GM19328 (cell line): Measurements from ENCODE around the gene IGLON5.
A peak's percentile ranks its signal among the peaks of the same experiment; 100 is the strongest.

Experiments
- ATAC-seq: cut with Tn5 transposase; IDR thresholded peaks from one replicate; pipeline ENCODE4 v1.9.1; 2021; ENCODE audit warnings: mild to moderate bottlenecking, moderate library complexity; ENCODE audit not compliant: unreplicated experiment

IGLON5 gene

DNA sequence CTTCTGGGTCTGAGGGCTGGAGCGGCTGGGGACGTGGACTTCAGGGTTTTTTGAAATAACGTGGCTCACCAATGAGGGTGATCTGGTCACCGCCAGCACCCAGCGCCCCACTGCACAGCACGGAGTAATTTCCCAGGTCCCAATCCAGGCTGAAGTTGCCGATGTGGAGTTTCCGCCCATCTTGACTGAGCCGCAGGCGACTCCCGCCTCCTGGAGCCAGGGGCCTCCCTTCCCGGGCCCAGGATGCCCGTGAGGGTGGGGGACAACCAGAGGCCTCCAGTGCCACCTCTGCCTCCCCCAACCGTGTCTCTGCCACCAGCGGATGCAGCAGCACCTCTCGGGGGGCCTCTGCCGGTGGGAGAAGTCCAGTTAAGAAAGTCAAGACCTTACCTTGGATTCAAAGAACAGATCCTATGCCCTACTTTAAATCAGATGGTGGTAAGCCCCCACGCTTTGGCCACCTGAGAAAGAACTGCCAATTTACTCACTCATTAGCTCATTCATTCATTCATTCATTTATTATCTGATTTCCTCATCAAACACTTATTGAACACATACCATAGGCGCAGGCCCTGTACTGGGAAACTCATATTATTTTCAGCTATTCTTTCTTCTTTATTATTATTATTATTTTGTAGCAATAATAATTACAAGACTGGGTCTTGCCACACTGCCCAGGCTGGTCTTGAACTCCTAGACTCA is 26.6 kb downstream of the IGLON5 start:
- no peak for ATAC-seq

DNA sequence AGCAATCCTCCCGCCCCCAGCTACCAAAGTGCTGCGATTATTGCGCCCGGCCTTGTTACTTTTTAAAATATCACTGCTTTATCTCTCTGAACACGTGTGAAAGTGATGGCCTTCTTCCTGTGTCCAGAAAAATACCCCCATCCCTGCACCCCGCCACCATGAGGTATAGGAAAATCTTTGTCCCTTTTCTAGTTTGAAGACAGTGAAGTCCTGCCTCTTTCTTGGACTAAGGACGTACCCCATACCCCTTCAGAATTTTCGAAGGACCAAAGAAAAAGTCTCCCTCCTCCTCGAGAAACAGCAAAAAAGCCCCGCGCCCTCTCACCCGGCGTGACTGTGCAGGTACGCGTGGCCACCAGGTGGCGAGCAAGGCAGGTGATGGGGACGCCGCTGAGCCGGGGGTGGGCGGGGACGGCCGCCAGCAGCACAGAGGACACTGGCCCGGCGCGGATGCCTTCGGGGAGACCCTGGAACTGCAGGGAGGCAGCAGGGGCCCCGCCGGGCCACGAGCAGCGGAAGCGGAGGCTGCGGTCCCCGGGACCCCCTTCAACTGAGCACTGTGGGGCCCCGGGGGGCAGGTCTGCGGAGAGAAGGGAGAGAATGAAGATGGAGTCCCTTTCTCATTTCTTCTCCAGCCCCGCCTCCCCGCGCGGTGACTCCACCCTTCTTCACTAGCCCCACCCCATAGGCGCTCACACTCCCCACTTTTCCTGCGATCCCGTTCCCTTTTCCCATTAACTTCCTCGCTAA is 27.3 kb downstream of the IGLON5 start:
- peak; percentile 52 for ATAC-seq

DNA sequence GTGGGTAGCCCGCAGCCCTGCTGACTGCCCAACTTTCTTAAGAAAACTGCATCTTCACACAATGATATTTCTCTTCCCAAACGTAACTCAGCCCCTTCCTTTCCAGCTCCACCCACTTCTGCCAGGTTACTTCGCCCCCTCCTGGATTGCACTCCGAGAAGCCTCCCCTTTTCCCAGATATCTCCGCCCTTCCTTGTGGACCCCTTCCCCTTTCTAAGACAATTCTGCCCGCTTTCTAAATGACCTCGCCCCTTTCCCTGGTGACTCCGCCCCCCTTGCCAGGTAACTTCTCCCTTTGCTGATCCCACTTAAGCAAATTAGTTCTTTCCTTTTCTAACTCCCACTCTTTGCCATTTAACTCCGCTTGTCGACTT is 27.9 kb downstream of the IGLON5 start:
- no peak for ATAC-seq

DNA sequence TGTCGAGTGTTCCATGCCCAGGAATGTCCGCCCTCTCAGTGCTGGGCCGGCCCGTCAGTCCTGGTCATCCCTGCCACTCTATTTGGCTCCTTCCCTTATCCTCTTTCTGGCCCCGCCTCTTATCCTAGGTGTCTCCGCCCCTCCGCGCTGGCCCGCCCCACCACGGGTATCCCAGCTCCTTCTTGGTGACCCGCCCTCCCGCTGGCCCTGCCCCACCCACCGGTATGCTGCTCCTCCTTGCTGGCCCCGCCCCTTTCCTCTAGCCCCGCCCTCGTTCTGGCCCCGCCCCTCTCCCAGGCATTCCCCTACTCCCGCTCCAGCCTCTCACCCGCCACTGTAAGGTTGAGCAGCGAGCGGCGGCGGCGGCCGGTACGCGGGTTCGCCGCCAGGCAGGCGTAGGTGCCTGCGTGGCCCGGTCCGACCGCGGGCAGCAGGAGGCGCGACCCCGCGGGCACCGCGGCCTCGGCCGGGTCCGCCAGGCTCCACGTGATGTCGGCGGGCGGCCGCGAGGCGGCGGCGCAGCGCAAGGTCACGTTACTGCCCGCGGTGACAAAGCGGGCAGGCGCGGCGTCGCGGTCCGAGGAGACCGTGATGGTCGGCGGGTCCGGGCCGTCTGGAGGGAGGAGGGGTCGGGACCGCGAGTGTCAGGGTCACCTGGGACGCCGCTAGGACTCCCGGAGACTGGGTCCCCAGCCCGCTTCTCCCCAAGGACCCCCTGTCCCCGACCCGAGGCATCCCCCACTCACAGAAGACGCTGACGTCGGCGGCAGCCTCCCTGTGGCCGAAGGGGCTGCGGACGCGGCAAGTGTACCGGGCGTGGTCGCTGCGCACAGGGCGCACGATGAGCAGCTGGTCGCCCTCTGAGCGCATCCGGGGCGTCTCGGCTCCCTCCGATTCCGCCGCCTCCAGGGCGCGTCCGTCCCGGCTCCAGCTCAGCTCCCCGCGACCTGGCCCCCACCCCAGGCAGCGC is 28.5 kb downstream of the IGLON5 start:
- no peak for ATAC-seq

DNA sequence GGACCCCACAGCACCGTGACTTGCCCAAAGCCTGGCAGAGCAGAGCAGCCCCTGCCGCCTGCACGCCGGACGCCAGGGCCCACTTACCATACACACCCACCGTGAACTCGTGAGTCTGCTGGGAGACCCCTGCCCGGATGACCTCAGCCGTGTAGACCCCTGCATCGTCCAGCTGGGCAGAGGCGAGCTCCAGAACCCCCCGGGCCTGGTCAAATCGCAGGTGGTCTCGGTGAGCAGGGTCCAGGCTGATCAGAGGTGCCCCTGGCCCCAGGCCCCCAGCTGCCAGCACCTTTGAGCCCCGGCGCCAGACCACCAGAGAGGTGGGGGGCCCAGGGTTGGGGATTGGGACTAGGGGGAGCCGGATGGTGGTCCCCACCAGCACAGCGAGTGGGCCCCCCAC is 29.6 kb downstream of the IGLON5 start:
- no peak for ATAC-seq

DNA sequence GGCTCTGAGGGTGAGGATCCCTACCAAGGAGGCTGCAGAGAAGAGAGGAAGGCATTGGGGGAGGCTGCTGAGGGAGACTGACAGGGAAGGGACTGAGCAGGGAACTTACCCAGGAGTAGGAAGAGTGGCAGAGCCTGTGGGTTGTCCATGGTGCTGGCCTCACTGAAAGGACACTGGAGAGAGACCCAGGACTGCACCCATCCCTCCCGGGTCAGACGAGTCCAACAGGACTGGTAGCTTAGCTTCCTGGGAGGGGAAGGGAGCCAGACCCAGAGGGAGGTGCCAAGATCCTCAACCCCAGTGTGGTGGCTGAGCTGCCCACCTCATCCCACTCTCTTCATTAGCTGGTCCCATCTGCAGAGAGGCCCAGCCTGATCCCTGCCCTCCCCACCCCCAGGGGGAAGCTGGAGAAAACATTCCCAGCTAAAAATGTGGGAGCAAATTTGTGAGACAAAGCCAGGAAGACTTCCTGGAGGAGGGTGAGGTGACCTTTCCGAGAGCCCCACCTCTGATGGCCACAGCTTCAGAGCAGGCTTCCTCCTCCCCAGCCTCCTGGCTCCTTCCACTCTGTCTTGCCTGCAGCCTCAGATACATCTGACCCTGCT is 30.6 kb downstream of the IGLON5 start, which contains the start of gene VSIG10L:
Gene VSIG10L, minus strand, starts transcription at position 164 of the 605 bp plus-strand sequence. Its CDS starts 15 bp downstream, at position 149.
- ATAC-seq: no peak

DNA sequence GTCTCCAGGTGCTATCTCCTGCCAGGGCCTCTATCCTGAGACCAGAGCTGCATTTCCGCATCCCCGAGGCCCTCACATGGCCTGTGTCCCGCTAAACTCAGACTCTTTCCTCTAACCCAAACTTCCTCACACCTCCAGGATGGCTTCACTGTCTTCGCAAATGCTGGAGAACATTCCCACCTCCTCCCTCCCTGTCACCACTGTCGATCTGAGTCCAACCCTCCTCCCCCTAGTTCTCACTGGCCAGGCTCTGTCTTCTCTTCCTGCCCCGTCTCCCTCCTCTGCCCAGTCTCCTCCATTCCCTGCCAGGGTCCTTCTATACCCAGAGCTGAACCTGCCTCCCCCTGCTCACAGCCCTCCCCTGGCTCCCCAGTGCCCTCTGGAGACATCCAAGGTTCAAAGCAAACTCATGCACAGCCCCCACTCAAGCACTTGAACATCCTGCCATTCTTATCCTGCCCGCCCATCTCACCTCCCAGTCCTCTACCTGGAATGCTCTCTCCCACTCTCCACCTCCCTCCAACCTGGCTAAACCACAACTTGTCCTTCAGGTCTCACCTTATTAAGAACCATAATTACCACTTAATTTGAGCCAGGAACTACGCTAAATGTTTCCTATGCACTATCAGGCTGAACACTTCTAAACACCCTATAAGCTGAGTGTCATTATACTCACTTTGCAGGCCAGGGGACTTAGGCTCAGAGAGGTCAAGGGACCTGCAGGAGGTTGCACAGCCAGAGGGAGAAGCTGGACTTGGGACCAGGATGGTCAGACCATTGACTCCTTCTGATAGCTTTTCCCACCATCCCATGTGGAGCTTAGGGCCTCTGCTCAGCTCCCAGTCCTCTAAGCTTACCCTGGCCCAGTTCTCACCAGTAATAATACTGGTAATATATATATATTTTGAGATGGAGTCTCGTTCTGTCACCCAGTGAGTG is 31.5 kb downstream of the IGLON5 start:
- ATAC-seq: no peak

DNA sequence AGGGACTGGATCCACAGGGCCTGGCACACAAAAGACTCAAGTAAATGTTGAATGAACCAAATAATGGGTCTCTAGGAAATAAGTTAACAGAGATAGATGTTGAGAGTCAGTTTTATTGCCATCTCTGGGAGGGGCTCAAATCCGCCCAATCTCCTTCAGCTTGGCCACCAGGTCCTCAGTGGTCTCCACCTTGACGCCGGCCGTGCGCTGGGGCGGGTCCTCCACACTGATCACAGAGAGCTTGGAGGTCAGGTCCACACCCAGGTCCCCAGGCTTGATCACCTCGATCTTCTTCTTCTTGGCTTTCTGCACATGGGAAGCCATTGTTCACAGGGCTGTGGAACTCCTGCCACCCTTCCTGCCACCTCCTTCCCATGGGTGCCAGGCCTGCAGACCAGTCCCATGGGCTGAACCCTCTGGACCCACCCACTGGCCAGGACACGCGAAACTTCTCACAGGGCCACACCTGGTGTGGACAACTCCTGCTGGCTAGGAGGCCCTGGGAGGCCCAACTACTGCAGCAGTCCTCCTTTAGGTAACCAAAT is 33.7 kb downstream of the IGLON5 start:
- ATAC-seq: no peak

DNA sequence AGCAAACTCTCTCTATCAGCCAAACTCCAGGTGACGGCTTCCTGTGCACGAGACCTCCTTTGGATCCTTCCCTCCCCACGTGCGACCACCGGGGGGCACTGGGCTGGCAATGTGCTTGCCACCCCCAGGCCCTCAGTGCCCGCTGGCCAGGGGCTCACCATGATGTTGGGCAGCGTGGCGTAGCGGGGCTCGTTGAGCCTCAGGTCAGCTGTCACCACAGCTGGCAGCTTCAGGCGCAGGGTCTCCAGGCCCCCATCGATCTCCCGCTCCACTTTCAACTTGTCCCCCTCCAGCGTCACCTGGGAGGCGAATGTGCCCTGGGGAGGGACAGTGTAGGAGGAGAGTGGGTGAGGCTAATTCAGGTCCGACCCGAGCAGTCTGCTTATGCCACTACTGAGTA is 35.3 kb downstream of the IGLON5 start:
- ATAC-seq: no peak

DNA sequence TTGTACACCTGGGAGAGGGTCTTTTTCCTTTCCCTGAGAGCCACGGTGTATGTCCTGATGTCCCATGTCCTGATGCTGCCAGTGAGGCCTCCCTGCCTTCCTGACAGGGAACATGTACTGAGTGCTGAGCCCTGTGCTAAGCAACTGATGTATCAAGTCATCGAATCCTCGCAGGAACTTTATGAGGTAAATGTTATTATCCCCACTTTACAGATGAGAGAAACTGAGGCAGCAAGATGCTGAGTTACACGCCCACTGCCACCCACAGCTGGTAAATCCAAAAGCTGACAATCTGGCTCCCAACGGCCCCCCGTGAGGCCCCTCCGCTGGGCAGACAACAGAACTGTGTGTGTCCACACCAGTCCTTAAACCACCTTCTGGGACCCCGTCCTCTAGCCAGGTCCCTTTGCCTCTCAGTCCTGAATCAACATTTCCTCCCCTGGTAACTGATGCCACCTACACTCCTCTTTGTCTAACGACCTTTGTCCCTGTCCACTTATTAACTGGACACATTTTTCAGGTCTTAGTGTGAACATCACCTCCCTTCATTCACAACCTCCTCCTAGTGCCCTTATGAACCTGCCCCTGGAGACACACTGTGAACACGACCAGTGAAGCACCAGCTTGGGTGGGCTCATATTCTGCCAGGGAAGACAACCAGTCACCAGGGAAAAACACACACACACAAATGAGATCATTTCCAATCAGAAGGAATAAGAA is 35.9 kb downstream of the IGLON5 start:
- ATAC-seq: no peak

DNA sequence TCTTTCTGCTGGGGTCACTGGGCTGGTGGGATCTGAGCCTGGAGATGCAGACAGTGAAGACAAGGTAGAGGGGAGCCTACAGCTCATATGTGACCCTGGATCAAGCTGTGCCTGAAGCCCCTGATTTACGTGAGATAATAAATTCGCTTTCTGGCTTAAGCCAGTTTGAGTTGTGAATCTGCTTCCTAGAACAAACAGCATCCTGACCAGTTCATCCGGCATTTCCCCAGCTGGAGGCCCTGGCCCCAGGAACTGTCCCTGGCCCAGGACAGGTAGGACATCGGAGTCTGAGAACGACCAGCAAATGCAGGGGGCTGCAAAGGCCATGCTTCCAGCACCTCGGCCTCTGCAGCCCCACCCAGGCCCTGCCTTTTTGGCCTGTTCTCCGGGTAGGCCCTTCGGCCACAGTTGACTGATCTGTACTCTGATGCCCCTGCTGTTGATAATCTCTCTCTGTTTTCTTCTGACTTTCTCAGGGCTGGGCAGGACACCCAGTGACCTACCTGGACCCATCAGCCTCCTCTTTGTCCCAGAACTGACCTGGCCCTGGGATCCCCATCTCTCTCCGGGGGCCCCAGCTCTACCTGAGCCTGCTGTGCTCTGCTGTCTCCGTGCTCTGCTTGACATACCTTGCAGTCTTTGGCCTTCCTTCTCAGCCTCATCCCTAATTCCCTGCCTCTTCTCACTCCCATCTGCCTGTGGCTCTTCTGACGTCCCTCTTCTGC is 40.0 kb downstream of the IGLON5 start:
- no peak for ATAC-seq

DNA sequence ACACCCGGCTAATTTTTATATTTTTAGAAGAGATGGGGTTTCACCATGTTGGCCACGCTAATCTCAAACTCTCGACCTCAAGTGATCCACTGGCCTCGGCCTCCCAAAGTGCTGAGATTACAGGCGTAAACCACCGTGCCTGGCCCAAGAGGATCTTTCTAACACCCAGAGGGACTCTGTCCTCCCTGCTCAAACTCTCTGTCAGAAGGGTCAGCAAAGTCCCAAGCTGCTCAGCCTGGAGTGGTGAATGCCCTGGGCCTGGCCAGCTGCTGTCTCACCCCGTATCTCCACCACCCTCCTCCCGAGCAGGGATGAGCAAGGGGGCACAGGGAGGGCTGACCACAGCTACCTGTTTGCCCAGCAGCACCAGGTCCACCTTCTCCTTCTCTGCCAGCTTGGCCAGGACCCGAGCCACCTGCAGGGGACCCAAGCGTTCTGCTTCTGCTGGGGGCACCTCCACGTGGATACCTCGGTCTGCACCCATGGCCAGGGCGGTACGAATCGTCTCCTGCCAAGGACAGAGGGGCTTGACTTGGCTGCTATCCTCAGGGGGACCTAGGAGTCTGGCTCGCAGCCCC is 41.4 kb downstream of the IGLON5 start:
- ATAC-seq: no peak

DNA sequence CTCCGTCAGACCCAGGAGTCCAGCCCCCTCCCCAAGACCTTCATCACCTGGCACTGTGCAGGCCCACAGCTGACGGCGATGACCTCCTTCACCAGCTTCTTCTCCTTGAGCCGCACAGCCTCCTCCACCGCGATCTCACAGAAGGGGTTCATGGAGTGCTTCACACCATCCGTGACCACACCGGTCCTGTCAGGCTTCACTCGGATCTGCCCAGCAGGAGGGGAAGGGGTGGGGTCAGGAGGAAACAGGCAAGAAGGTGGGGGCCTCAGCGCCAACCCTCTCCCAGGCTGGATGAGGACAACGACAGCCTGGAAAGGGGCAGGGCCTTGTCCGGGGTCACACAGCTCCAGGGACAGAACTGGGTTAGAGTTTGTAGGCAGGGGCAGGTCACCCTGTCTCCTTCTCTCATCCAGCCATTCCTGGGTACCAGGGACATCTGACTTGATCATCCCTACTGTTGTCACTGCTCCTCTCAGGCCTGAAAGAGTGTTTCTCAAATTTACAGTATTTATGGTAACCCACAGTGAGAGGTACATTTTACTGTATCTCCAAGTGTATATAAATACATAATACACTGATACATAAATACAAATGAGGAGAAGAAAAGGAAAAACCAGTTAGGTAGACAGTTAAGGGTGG is 42.8 kb downstream of the IGLON5 start:
- ATAC-seq: no peak

DNA sequence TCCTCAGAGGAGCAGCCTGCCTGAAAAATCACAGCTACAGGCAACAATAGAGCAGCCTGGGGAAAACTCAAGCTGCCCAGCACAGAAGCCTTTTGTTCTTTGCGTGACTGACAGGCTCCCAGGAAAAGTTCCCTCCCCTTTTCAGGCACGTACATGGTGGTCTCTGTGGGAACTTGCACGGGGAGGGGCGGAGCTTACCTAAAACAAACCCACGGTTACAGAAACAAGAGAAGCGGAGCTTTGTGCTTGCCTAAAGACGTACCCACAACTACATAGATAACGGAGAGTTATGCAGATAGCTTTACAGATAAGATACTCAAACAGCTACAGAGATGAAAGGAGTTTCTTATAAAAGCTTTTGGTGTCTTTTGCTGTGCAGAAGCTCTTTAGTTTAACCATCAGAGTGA is 43.3 kb downstream of the IGLON5 start:
- no peak for ATAC-seq

DNA sequence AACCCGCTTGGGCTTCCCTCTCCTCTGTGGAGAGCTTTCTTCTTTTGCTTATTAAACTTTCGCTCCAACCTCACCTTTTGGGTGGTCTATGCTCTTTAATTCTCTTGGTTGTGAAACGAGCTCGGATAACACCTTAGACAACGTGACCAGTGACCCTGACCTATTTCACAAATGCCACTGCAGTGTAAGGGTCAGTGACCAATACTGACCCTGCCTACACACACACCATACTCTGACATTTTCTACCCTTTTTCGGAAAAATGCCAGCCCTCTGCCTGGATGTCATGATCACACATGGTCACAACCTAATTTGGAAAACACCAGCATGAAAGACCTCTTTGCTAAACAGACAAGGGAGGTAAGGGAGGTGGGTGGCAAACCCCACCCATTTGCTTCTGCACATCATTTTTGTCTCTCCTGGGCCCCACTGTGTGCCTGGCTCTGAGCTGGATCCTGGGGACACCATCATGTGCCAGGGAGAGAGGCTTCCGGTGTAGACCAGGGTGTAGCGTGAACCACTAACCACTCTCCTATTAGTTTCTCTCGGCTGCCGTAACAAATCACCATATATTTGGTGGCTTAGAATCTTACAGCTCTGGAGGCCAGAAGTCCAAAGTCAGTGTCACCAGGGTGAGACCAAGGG is 44.8 kb downstream of the IGLON5 start:
- no peak for ATAC-seq

DNA sequence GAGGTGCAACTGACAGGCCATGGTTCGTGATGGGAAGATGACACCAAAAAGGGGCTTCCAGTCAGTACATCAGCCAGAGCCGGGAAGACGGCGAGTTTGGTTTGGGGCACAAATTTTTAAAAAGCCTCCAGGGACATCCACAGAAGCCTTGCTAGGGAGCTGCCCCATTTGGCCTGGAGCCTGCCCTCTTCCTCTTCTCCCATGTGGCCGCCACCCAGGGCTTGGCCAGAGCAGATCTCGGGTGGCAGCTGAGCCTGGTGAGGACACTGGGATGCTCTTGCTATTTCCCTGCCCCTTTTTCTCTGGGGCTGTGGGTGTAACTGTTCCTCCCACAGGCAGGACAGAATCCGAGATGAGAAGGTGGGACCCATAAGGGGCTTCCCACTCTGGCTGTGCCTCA is 46.5 kb downstream of the IGLON5 start:
- ATAC-seq: no peak

DNA sequence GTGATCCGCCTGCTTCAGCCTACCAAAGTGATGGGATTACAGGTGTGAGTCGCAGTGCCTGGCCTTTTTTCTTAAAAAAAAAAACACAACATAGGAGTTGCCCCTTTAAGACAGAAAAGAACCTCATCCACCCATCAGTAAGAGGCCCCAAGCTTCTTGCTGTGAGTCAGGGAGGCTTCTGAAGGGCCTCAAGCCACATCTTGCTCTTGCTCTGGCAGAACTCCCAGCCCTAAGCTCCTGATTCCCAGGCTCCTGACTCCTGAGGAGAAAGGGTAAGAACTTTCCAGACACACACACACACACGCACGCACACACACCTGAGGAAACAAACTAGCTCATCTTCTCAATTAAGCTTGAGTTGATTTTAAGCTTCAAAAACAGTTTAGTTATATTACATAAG is 47.9 kb downstream of the IGLON5 start:
- ATAC-seq: no peak
